Endodermal cell (in vitro differentiated cells): ENCODE results near the gene LNPEP. TPM values are rescaled to one million over a fixed set of nuclear protein-coding genes. Genes with fewer than 3 reads are reported as not detected.

Source experiments
- DNase-seq: peaks from one replicate; pipeline ENCODE4 v3.0.0-alpha.2; 2017
- H3K27ac ChIP-seq: 2 replicates; pipeline ENCODE4 v1.5.1; 2013; ENCODE audit warnings: mild to moderate bottlenecking, low read depth, low read length, moderate library complexity
- H3K27me3 ChIP-seq: 2 replicates; pipeline ENCODE4 v1.6.1; 2013; ENCODE audit warnings: mild to moderate bottlenecking, low read length, moderate library complexity; ENCODE audit not compliant: insufficient read depth, control insufficient read depth, poor library complexity, severe bottlenecking
- H3K36me3 ChIP-seq: 2 replicates; pipeline ENCODE4 v1.7.0; 2013; ENCODE audit warnings: mild to moderate bottlenecking, low read length, moderate library complexity; ENCODE audit not compliant: control insufficient read depth, insufficient read depth
- H3K4me1 ChIP-seq: one replicate; pipeline ENCODE4 v1.7.0; 2013; ENCODE audit warnings: low read length; ENCODE audit not compliant: control insufficient read depth, insufficient read depth
- H3K4me3 ChIP-seq: 2 replicates; pipeline ENCODE4 v1.5.1; 2013; ENCODE audit warnings: mild to moderate bottlenecking, low read length, moderate library complexity
- H3K9ac ChIP-seq: 2 replicates; pipeline ENCODE4 v1.6.1; 2013; ENCODE audit warnings: mild to moderate bottlenecking, low read length, moderate library complexity; ENCODE audit not compliant: poor library complexity, severe bottlenecking; ENCODE audit errors: extremely low read depth
- H3K9me3 ChIP-seq: 2 replicates; pipeline ENCODE4 v1.6.1; 2013; ENCODE audit warnings: mild to moderate bottlenecking, low read length, moderate library complexity; ENCODE audit not compliant: control insufficient read depth
- H3K27ac Mint-ChIP-seq: 2 replicates; pipeline ENCODE4 v1.8.0; 2020; ENCODE audit warnings: mixed read lengths
- H3K27me3 Mint-ChIP-seq: 2 replicates; pipeline ENCODE4 v1.8.0; 2021; ENCODE audit warnings: mild to moderate bottlenecking, mixed read lengths; ENCODE audit not compliant: insufficient read depth
- H3K36me3 Mint-ChIP-seq: 2 replicates; pipeline ENCODE4 v1.8.0; 2020; ENCODE audit warnings: low read depth, mixed read lengths
- H3K4me1 Mint-ChIP-seq: 2 replicates; pipeline ENCODE4 v1.8.0; 2020; ENCODE audit warnings: mixed read lengths
- H3K4me3 Mint-ChIP-seq: 2 replicates; pipeline ENCODE4 v1.8.0; 2020; ENCODE audit warnings: mild to moderate bottlenecking, moderate library complexity, mixed read lengths
- H3K9me3 Mint-ChIP-seq: 2 replicates; pipeline ENCODE4 v1.8.0; 2020; ENCODE audit warnings: mild to moderate bottlenecking, mixed read lengths
- CTCF ChIP-seq: fragments of 200-600 bp; sonication (generic); conservative IDR thresholded peaks from 2 replicates; pipeline ENCODE4 v1.5.0; 2021; ENCODE audit warnings: antibody characterized with exemption, mild to moderate bottlenecking
- whole genome bisulfite sequencing, 2 experiments: methylation state at CpG; one replicate each; pipeline versions ENCODE4 v1.1.5 to v1.1.7; 2013; ENCODE audit warnings: missing lambda C conversion rate in 2 of 2, mixed read lengths in 1 of 2; ENCODE audit not compliant: insufficient coverage in 1 of 2, insufficient read length in 1 of 2; 5-methylcytosine and 5-hydroxymethylcytosine counted together
- total RNA-seq, 2 donors: library from RNA; stranded (reverse); fragmentation: NEBNext Ultra II Directional in 1 of 2; extraction: Animal tissue kit (Norgen Biotek cat#: 25700) in 1 of 2; gene quantifications; 2 replicates in 1 of 2; 3 replicates in 1 of 2; pipeline ENCODE4 v1.2.1, GENCODE V29; 2021

Gene LNPEP
- total RNA-seq, 2 donors from 2014 or later, result 11.2 to 12.3 TPM

- no peak for TF ChIP-seq CTCF
- Mint-ChIP-seq H3K27me3 (no peaks in the 10 kb centered on the region), H3K4me1 (no peaks in the 10 kb centered on the region), H3K9me3 (no peaks in the 10 kb centered on the region), H3K36me3 (peaks cover 4% of the 10 kb centered on the region), H3K27ac (no peak overlapping the region), H3K4me3 (no peak overlapping the region)
- Histone ChIP-seq H3K9ac (no peak overlapping the region), H3K4me1 (no peaks in the 10 kb centered on the region), H3K36me3 (no peaks in the 10 kb centered on the region), H3K9me3 (no peaks in the 10 kb centered on the region), H3K27ac (no peak overlapping the region), H3K27me3 (no peaks in the 10 kb centered on the region), H3K4me3 (no peak overlapping the region)
- no peak for DNase-seq
- WGBS, 2 experiments, result 96 to 100% methylated on average over 2 to 4 of the region's 4 CpGs
Observed at GRCh38 chr5:96966801-96967200, 30.9 kb downstream of the LNPEP start.

DNA sequence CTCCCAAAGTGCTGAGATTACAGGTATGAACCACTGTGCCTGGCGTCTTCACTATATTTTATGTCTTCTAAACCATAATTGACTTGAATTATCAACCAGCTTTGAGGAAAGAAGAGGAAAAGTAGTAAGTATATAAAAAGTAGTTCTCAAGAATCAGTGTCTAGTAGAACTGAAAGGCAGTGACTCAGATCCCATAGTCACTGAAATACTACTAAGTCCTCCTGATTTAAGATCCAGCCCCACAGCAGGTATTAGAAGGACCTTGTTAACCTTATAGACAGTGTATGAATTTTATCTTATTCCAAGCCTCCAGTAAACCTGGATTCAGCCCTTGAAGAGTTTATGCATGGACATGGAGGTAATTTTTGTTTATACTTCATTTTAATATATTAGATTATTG lies 31.5 kb downstream of the LNPEP start:
- Histone ChIP-seq H3K36me3 (no peaks in the 10 kb centered on the region), H3K9me3 (no peaks in the 10 kb centered on the region), H3K4me3 (no peak overlapping the region), H3K27me3 (no peaks in the 10 kb centered on the region), H3K4me1 (no peaks in the 10 kb centered on the region), H3K27ac (no peak overlapping the region), H3K9ac (no peak overlapping the region)
- Mint-ChIP-seq H3K4me3 (no peak overlapping the region), H3K36me3 (peaks cover 4% of the 10 kb centered on the region), H3K4me1 (no peaks in the 10 kb centered on the region), H3K27me3 (no peaks in the 10 kb centered on the region), H3K9me3 (no peaks in the 10 kb centered on the region), H3K27ac (no peak overlapping the region)
- DNase-seq, result no peak
- whole genome bisulfite sequencing, 2 experiments, result no CpG with 5 or more reads among the region's 1 CpG
- no peak for TF ChIP-seq CTCF

- no peak overlapping the region for H3K27ac ChIP-seq
Observed at GRCh38 chr5:96968074-96968473, 32.2 kb downstream of the LNPEP start.

More at GRCh38 chr5:96968074-96968473, 32.2 kb downstream of the LNPEP start:
- H3K36me3 Mint-ChIP-seq, result peaks cover 4% of the 10 kb centered on the region
- Histone ChIP-seq H3K9ac (no peak overlapping the region), H3K4me3 (no peak overlapping the region), H3K27me3 (no peaks in the 10 kb centered on the region), H3K36me3 (no peaks in the 10 kb centered on the region), H3K9me3 (no peaks in the 10 kb centered on the region), H3K4me1 (no peaks in the 10 kb centered on the region)
- no peak overlapping the region for H3K27ac Mint-ChIP-seq
- 90 to 100% methylated on average over 1 of the region's 1 CpG for WGBS, 2 experiments
- no peaks in the 10 kb centered on the region for H3K9me3 Mint-ChIP-seq
- no peaks in the 10 kb centered on the region for H3K27me3 Mint-ChIP-seq
- no peak for TF ChIP-seq CTCF
- H3K4me1 Mint-ChIP-seq, result peaks cover 5% of the 10 kb centered on the region
- DNase-seq, result no peak
- no peak overlapping the region for H3K4me3 Mint-ChIP-seq
